BLaER1 (cell line): ENCODE data around the gene CXCR4.

ENCODE experiments used
- H3K27ac ChIP-seq: shearing (Covaris generic); formaldehyde crosslinking; 2 replicates; pipeline ENCODE4 v1.8.1; 2022
- H3K27me3 ChIP-seq: shearing (Covaris generic); formaldehyde crosslinking; 2 replicates; pipeline ENCODE4 v1.8.1; 2022
- H3K36me3 ChIP-seq: shearing (Covaris generic); formaldehyde crosslinking; 2 replicates; pipeline ENCODE4 v1.8.1; 2022
- H3K4me1 ChIP-seq: shearing (Covaris generic); formaldehyde crosslinking; 2 replicates; pipeline ENCODE4 v1.8.1; 2022
- H3K4me2 ChIP-seq: shearing (Covaris generic); formaldehyde crosslinking; 2 replicates; pipeline ENCODE4 v1.8.1; 2022
- H3K4me3 ChIP-seq: shearing (Covaris generic); formaldehyde crosslinking; 2 replicates; pipeline ENCODE4 v1.8.1; 2022
- H3K9ac ChIP-seq: shearing (Covaris generic); formaldehyde crosslinking; 2 replicates; pipeline ENCODE4 v1.8.1; 2022
- H3K9me3 ChIP-seq: shearing (Covaris generic); formaldehyde crosslinking; 2 replicates; pipeline ENCODE4 v1.8.1; 2022
- H4K20me1 ChIP-seq: shearing (Covaris generic); formaldehyde crosslinking; 2 replicates; pipeline ENCODE4 v1.8.1; 2022
- Cebpa-rat ChIP-seq: shearing (Covaris generic); IDR thresholded peaks from 2 replicates; pipeline ENCODE4 v1.8.1; 2022

Gene CXCR4

GRCh38 chr2:136067897-136068580 lies 49.9 kb downstream of the CXCR4 start:
- TF ChIP-seq Cebpa-rat: no peak
- Histone ChIP-seq H3K4me3 (no peak overlapping the region), H3K27ac (no peak overlapping the region), H4K20me1 (no peaks in the 10 kb centered on the region), H3K9me3 (peaks cover 16% of the 10 kb centered on the region), H3K4me2 (no peak overlapping the region), H3K4me1 (peaks cover 30% of the 10 kb centered on the region), H3K27me3 (no peaks in the 10 kb centered on the region), H3K9ac (no peak overlapping the region), H3K36me3 (no peaks in the 10 kb centered on the region)

DNA sequence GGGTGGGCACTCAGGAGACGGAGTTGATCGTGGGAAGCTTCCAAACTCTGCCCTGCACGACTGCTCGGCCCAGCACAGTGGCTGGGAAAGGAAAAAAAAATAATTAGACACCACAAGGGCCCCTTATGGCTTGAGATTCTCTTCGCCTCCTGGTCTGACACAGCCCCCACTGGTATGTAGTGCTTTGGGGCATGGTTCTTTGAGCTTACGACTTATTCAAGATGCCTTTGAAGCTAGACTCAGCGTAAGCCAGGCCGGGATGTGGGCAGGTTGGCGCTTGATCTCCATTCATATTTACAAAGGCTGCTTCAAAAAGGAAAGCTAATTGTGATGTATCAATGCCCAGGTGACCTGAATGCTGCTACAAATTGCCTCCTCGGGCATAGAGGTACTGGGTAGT lies 50.5 kb downstream of the CXCR4 start:
- Histone ChIP-seq H3K27ac (no peak overlapping the region), H3K9ac (no peak overlapping the region)

DNA sequence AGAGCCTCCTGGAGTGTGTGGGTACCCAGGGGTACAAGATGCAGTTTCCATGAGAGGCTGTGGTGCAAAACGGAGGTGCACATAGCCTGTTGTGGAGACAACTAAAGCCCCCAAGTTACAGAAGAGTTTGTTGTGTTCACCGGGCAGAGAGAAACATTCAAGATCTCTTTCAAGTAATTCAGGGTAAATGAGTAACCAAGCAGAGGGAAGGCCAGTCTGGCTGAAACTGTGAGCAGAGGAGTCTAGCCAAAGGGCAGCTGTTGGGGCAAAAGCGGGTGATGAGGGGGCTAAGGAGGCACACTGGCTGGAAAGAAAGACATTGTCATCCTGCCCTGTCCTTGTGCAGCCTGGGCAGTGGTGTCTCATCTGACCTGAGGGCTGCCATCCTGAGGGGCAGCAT lies 52.0 kb downstream of the CXCR4 start:
- Histone ChIP-seq H4K20me1 (no peaks in the 10 kb centered on the region), H3K4me3 (no peak overlapping the region), H3K27ac (no peak overlapping the region), H3K4me2 (peak overlapping the region; percentile 41; the same call in 1 of the 2 replicates), H3K36me3 (no peaks in the 10 kb centered on the region), H3K9me3 (no peaks in the 10 kb centered on the region), H3K9ac (no peak overlapping the region), H3K4me1 (peaks cover 12% of the 10 kb centered on the region), H3K27me3 (no peaks in the 10 kb centered on the region)
- TF ChIP-seq Cebpa-rat: no peak

More for the DNA sequence above, 50.5 kb downstream of the CXCR4 start:
- TF ChIP-seq Cebpa-rat: no peak
- Histone ChIP-seq H3K27me3 (no peaks in the 10 kb centered on the region), H3K9me3 (peaks cover 10% of the 10 kb centered on the region), H4K20me1 (no peaks in the 10 kb centered on the region), H3K36me3 (no peaks in the 10 kb centered on the region), H3K4me1 (peaks cover 24% of the 10 kb centered on the region), H3K4me3 (no peak overlapping the region), H3K4me2 (no peak overlapping the region)

GRCh38 chr2:136065384-136065783 lies 52.6 kb downstream of the CXCR4 start:
- peaks cover 12% of the 10 kb centered on the region for H3K4me1 ChIP-seq
- TF ChIP-seq Cebpa-rat: no peak
- no peaks in the 10 kb centered on the region for H4K20me1 ChIP-seq
- no peaks in the 10 kb centered on the region for H3K9me3 ChIP-seq
- no peak overlapping the region for H3K27ac ChIP-seq
- no peak overlapping the region for H3K4me3 ChIP-seq
- no peaks in the 10 kb centered on the region for H3K27me3 ChIP-seq
- peak overlapping the region; percentile 41; the same call in 1 of the 2 replicates for H3K4me2 ChIP-seq
- no peaks in the 10 kb centered on the region for H3K36me3 ChIP-seq
- H3K9ac ChIP-seq: no peak overlapping the region
